CD4-positive, CD25-positive, alpha-beta regulatory T cell (primary cell): ENCODE data around the gene TCF4. TPM values are rescaled to one million over a fixed set of nuclear protein-coding genes. Genes with fewer than 3 reads are reported as not detected.

Experiments used
- ATAC-seq, 2 donors: fragments of 150-1000 bp; cut with Tn5 transposase; one replicate each; pipeline ENCODE4 v1.10.0; 2021; ENCODE audit warnings: low read depth in 2 of 2, moderate number of reproducible peaks in 2 of 2, moderate library complexity in 1 of 2
- DNase-seq, 3 donors: peaks; one replicate each; pipeline versions ENCODE4 v3.0.0 to v3.0.0-alpha.2; 2012 to 2022; ENCODE audit warnings: mixed read lengths in 1 of 3
- H3K27ac ChIP-seq: one replicate; pipeline ENCODE4 v1.7.0; 2013; ENCODE audit warnings: mild to moderate bottlenecking, low read length; ENCODE audit not compliant: insufficient read depth, poor library complexity, severe bottlenecking
- H3K27me3 ChIP-seq: one replicate; pipeline ENCODE4 v1.7.0; 2013; ENCODE audit warnings: low read length; ENCODE audit not compliant: control insufficient read depth, insufficient read depth
- H3K36me3 ChIP-seq: one replicate; pipeline ENCODE4 v1.7.0; 2013; ENCODE audit warnings: mild to moderate bottlenecking, low read length, moderate library complexity; ENCODE audit not compliant: control insufficient read depth, insufficient read depth
- H3K4me1 ChIP-seq: 2 replicates; pipeline ENCODE4 v1.7.0; 2013; ENCODE audit warnings: mild to moderate bottlenecking, low read length; ENCODE audit not compliant: insufficient read depth, control insufficient read depth, poor library complexity, severe bottlenecking
- H3K4me3 ChIP-seq: one replicate; pipeline ENCODE4 v1.7.0; 2013; ENCODE audit warnings: low read depth, mild to moderate bottlenecking, low read length, moderate library complexity
- H3K9me3 ChIP-seq, 2 experiments: 1 replicate in 1 of 2; 2 replicates in 1 of 2; pipeline ENCODE4 v1.7.0; 2013; ENCODE audit warnings: low read length in 2 of 2, mild to moderate bottlenecking in 1 of 2, moderate library complexity in 1 of 2; ENCODE audit not compliant: control insufficient read depth in 2 of 2
- H3K27ac Mint-ChIP-seq, 3 donors: one replicate each; pipeline ENCODE4 v1.8.0; 2020 to 2022; ENCODE audit warnings: mild to moderate bottlenecking in 3 of 3, mixed read lengths in 3 of 3, moderate library complexity in 2 of 3
- H3K27me3 Mint-ChIP-seq: one replicate; pipeline ENCODE4 v1.8.0; 2022; ENCODE audit warnings: mild to moderate bottlenecking, mixed read lengths
- H3K36me3 Mint-ChIP-seq: one replicate; pipeline ENCODE4 v1.8.0; 2020; ENCODE audit warnings: mixed read lengths
- H3K4me1 Mint-ChIP-seq, 4 donors: one replicate each; pipeline ENCODE4 v1.8.0; 2020 to 2022; ENCODE audit warnings: mixed read lengths in 4 of 4, mild to moderate bottlenecking in 1 of 4
- H3K4me3 Mint-ChIP-seq, 4 donors: one replicate each; pipeline ENCODE4 v1.8.0; 2020 to 2022; ENCODE audit warnings: mild to moderate bottlenecking in 4 of 4, mixed read lengths in 4 of 4, moderate library complexity in 3 of 4
- H3K9me3 Mint-ChIP-seq, 7 donors: one replicate each; pipeline ENCODE4 v1.8.0; 2020 to 2022; ENCODE audit warnings: mixed read lengths in 7 of 7, mild to moderate bottlenecking in 3 of 7, moderate library complexity in 2 of 7
- polyA plus RNA-seq, 4 donors: library from polyadenylated mRNA; unstranded; fragments of 300-500 nt; fragmentation: Illumina TruSeq; gene quantifications; one replicate each; pipeline ENCODE4 v1.2.3, GENCODE V29; 2021
- total RNA-seq: library from RNA; stranded (reverse); gene quantifications from one replicate; pipeline ENCODE4 v1.2.3, GENCODE V29; 2022

Gene TCF4
- total and polyA plus RNA-seq, 5 donors from 2014 or later, result 0.06 to 2.4 (median 0.92) TPM

- no peak for DNase-seq
- no peaks in the 10 kb centered on the region for H3K36me3 ChIP-seq
- ATAC-seq, result no peak
- no peak overlapping the region for H3K27ac ChIP-seq
- H3K9me3 Mint-ChIP-seq, result peaks cover 0 to 3% (median 1%) of the 10 kb centered on the region in 7 donors
- H3K27me3 ChIP-seq, result no peaks in the 10 kb centered on the region
- H3K36me3 Mint-ChIP-seq, result no peaks in the 10 kb centered on the region
- H3K27me3 Mint-ChIP-seq, result no peaks in the 10 kb centered on the region
- H3K9me3 ChIP-seq, result no peaks in the 10 kb centered on the region
- no peaks in the 10 kb centered on the region for H3K4me1 Mint-ChIP-seq
- H3K4me3 ChIP-seq, result no peak overlapping the region
- no peak overlapping the region for H3K4me3 Mint-ChIP-seq
- H3K27ac Mint-ChIP-seq, result no peak overlapping the region
- H3K4me1 ChIP-seq, result no peaks in the 10 kb centered on the region
These were observed 291.2 kb downstream of the TCF4 start for GRCh38 chr18:55296778-55297177.

GRCh38 chr18:55296115-55296514, 291.9 kb downstream of the TCF4 start:
- no peak overlapping the region for H3K27ac ChIP-seq
- no peaks in the 10 kb centered on the region for H3K36me3 Mint-ChIP-seq
- no peaks in the 10 kb centered on the region for H3K27me3 Mint-ChIP-seq
- H3K9me3 ChIP-seq, result no peaks in the 10 kb centered on the region
- H3K27me3 ChIP-seq, result no peaks in the 10 kb centered on the region
- no peaks in the 10 kb centered on the region for H3K4me1 Mint-ChIP-seq
- no peaks in the 10 kb centered on the region for H3K36me3 ChIP-seq
- DNase-seq (no peak), ATAC-seq (no peak)
- H3K4me3 ChIP-seq, result no peak overlapping the region
- H3K4me1 ChIP-seq, result no peaks in the 10 kb centered on the region
- H3K27ac Mint-ChIP-seq, result no peak overlapping the region
- no peak overlapping the region for H3K4me3 Mint-ChIP-seq
- peaks cover 0 to 3% (median 1%) of the 10 kb centered on the region in 7 donors for H3K9me3 Mint-ChIP-seq

- H3K4me3 Mint-ChIP-seq, result no peak overlapping the region
- H3K9me3 Mint-ChIP-seq, result peaks cover 0 to 6% (median 2%) of the 10 kb centered on the region in 7 donors
- no peaks in the 10 kb centered on the region for H3K27me3 Mint-ChIP-seq
- no peaks in the 10 kb centered on the region for H3K36me3 Mint-ChIP-seq
- ATAC-seq (no peak), DNase-seq (no peak)
- no peak overlapping the region for H3K27ac Mint-ChIP-seq
- Histone ChIP-seq H3K9me3 (no peaks in the 10 kb centered on the region), H3K36me3 (no peaks in the 10 kb centered on the region), H3K4me1 (no peaks in the 10 kb centered on the region), H3K27me3 (no peaks in the 10 kb centered on the region), H3K4me3 (no peak overlapping the region), H3K27ac (no peak overlapping the region)
- no peaks in the 10 kb centered on the region for H3K4me1 Mint-ChIP-seq
These were observed 297.1 kb downstream of the TCF4 start for GRCh38 chr18:55290898-55291297.

DNA sequence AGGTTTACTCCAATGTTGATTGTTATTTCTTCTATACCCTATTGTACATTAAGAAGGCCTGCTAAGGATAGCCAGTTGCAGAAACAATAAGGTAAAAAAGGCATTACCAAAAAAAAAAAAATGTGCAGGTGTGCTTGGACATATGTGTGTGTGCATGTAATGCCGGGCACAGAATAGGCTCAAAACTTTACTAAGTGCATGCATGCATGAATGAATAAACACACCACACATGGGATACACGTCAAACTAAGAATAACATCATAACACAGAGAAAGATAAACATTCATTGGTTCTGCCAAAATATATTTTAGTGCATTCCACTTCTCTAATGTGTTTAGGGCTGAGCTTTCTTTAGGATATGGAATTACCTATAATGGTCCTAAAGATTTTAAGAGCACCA, 298.2 kb downstream of the TCF4 start:
- H3K27ac Mint-ChIP-seq, result no peak overlapping the region
- no peak overlapping the region for H3K4me3 ChIP-seq
- no peaks in the 10 kb centered on the region for H3K4me1 Mint-ChIP-seq
- no peak for ATAC-seq
- no peaks in the 10 kb centered on the region for H3K4me1 ChIP-seq
- H3K27me3 ChIP-seq, result no peaks in the 10 kb centered on the region
- H3K9me3 ChIP-seq, result no peaks in the 10 kb centered on the region
- H3K4me3 Mint-ChIP-seq, result no peak overlapping the region
- no peaks in the 10 kb centered on the region for H3K36me3 ChIP-seq
- no peak overlapping the region for H3K27ac ChIP-seq
- no peaks in the 10 kb centered on the region for H3K27me3 Mint-ChIP-seq
- no peak for DNase-seq
- H3K9me3 Mint-ChIP-seq, result peaks cover 0 to 4% (median 2%) of the 10 kb centered on the region in 7 donors
- no peaks in the 10 kb centered on the region for H3K36me3 Mint-ChIP-seq

DNA sequence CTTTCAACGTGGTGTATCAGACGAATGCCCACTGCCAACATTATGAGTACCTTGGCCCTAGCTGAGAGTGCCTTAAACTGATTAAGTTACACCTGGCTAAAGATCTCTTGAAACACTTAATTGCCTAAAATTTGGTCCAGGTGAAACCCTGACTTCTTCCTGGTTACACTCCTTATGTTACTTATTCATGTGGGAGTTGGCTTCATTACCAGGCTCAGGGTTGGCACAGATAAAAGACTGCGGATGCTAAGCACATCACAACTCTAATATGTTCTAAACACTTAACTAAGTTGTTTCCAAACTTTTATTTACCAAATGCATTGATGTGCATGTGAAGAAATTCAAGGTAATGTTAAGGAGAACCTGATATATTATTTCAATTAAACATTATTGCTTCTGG, 298.9 kb downstream of the TCF4 start:
- Mint-ChIP-seq H3K4me1 (no peaks in the 10 kb centered on the region), H3K4me3 (no peak overlapping the region), H3K27me3 (no peaks in the 10 kb centered on the region), H3K9me3 (peaks cover 0 to 4% (median 2%) of the 10 kb centered on the region in 7 donors), H3K27ac (no peak overlapping the region), H3K36me3 (no peaks in the 10 kb centered on the region)
- no peaks in the 10 kb centered on the region for H3K36me3 ChIP-seq
- H3K4me3 ChIP-seq, result no peak overlapping the region
- no peak for ATAC-seq
- no peak overlapping the region for H3K27ac ChIP-seq
- H3K9me3 ChIP-seq, result no peaks in the 10 kb centered on the region
- no peak for DNase-seq
- H3K4me1 ChIP-seq, result no peaks in the 10 kb centered on the region
- no peaks in the 10 kb centered on the region for H3K27me3 ChIP-seq

DNA sequence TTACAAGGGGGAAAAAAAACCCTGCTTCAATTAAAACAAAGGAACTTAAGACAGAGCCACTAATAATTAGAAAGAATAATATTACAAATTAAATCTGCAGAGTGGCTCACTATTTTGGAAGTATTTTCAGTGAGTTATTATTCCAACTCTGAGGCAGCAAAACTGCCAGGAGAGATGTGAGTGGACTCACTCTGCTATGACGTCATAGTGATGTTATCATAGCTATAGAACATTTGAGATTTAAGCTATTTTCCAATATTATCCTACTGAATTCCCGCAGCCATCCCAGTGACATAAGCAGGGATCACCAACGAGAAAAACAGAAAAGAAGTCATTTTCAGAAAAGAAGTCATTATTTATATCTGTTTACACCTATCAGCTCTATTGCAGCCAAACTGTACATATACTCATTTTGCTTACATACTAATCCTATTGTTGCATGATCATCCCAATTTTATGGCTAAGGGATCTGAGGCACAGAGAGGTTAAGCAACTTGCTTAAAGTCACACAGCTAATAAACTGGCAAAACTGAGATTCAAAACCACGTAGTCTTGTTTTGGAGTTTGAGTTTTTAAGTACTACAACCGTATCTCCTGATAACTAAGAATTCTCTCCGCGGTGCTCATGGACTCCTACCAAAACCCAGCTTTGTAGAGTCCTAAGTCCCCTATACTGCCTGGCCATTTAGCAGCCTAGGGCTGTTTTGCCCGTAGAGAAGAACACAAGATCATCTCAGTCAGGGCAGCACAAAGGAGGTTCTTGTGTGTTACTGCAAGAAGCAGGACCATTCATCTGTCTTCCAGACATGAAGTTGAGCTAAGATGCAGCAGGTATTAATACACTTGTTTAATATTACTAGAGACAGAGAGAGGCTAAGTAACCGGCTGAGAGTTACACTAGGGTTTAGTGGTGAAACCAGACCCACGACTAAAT, 299.8 kb downstream of the TCF4 start:
- no peak overlapping the region for H3K4me3 ChIP-seq
- Mint-ChIP-seq H3K27ac (no peak overlapping the region), H3K27me3 (no peaks in the 10 kb centered on the region), H3K9me3 (peaks cover 0 to 4% (median 0%) of the 10 kb centered on the region in 7 donors), H3K4me1 (no peaks in the 10 kb centered on the region), H3K36me3 (no peaks in the 10 kb centered on the region), H3K4me3 (no peak overlapping the region)
- H3K36me3 ChIP-seq, result no peaks in the 10 kb centered on the region
- no peak overlapping the region for H3K27ac ChIP-seq
- H3K27me3 ChIP-seq, result no peaks in the 10 kb centered on the region
- ATAC-seq, result no peak
- no peak for DNase-seq
- no peaks in the 10 kb centered on the region for H3K9me3 ChIP-seq
- H3K4me1 ChIP-seq, result no peaks in the 10 kb centered on the region

- no peaks in the 10 kb centered on the region for H3K4me1 Mint-ChIP-seq
These were observed 300.7 kb downstream of the TCF4 start for GRCh38 chr18:55287149-55287806.

More at GRCh38 chr18:55287149-55287806, 300.7 kb downstream of the TCF4 start:
- Mint-ChIP-seq H3K4me3 (no peak overlapping the region), H3K9me3 (peaks cover 0 to 4% (median 2%) of the 10 kb centered on the region in 7 donors), H3K36me3 (no peaks in the 10 kb centered on the region), H3K27ac (no peak overlapping the region), H3K27me3 (no peaks in the 10 kb centered on the region)
- Histone ChIP-seq H3K4me3 (no peak overlapping the region), H3K27ac (no peak overlapping the region), H3K9me3 (no peaks in the 10 kb centered on the region), H3K4me1 (no peaks in the 10 kb centered on the region), H3K36me3 (no peaks in the 10 kb centered on the region), H3K27me3 (no peaks in the 10 kb centered on the region)
- ATAC-seq (no peak), DNase-seq (no peak)
